Karpas-422 (cell line): ENCODE results near the gene MRPL43. TPM values are rescaled to one million over a fixed set of nuclear protein-coding genes. Genes with fewer than 3 reads are reported as not detected.

ENCODE experiments used
- DNase-seq: peaks from one replicate; pipeline ENCODE4 v3.0.0-alpha.2; 2015
- H2AFZ ChIP-seq: fragments of 200-600 bp; sonication (generic); 2 replicates; pipeline ENCODE4 v1.6.1; 2014; ENCODE audit warnings: antibody characterized with exemption, low read length, mixed read lengths
- H3K27ac ChIP-seq: fragments of 200-600 bp; sonication (generic); 2 replicates; pipeline ENCODE4 v1.5.1; 2014; ENCODE audit warnings: mild to moderate bottlenecking, low read length, moderate library complexity
- H3K27me3 ChIP-seq: fragments of 200-600 bp; sonication (generic); 2 replicates; pipeline ENCODE4 v1.6.1; 2014; ENCODE audit warnings: low read length, mixed read lengths
- H3K36me3 ChIP-seq: fragments of 200-600 bp; sonication (generic); 2 replicates; pipeline ENCODE4 v1.6.1; 2014; ENCODE audit warnings: low read length, mixed read lengths; ENCODE audit not compliant: insufficient read depth
- H3K4me1 ChIP-seq: fragments of 200-600 bp; sonication (generic); 2 replicates; pipeline ENCODE4 v1.6.1; 2014; ENCODE audit warnings: mild to moderate bottlenecking, low read length, mixed read lengths
- H3K4me2 ChIP-seq: fragments of 200-600 bp; sonication (generic); 2 replicates; pipeline ENCODE4 v1.6.1; 2014; ENCODE audit warnings: low read length, low read depth, mild to moderate bottlenecking; ENCODE audit not compliant: poor library complexity, severe bottlenecking
- H3K4me3 ChIP-seq: fragments of 200-600 bp; sonication (generic); 2 replicates; pipeline ENCODE4 v1.5.1; 2014; ENCODE audit warnings: mild to moderate bottlenecking, antibody characterized with exemption, low read length, mixed read lengths
- H3K79me2 ChIP-seq: fragments of 200-600 bp; sonication (generic); 2 replicates; pipeline ENCODE4 v1.6.1; 2014; ENCODE audit warnings: mild to moderate bottlenecking, low read length, mixed read lengths
- H3K9ac ChIP-seq: fragments of 200-600 bp; sonication (generic); 2 replicates; pipeline ENCODE4 v1.6.0; 2014; ENCODE audit warnings: low read length
- H3K9me2 ChIP-seq: fragments of 200-600 bp; sonication (generic), shearing (Covaris generic); replicated peaks from 2 replicates; pipeline ENCODE4 v1.6.0; 2014; ENCODE audit warnings: mild to moderate bottlenecking, low read length, moderate library complexity; ENCODE audit not compliant: insufficient read depth
- H3K9me3 ChIP-seq: fragments of 300-700, 200-600 bp; sonication (generic); 2 replicates; pipeline ENCODE4 v1.6.1; 2014; ENCODE audit warnings: low read length, mixed read lengths
- H4K20me1 ChIP-seq: fragments of 200-600 bp; sonication (generic); 2 replicates; pipeline ENCODE4 v1.6.1; 2014; ENCODE audit warnings: mild to moderate bottlenecking, antibody characterized with exemption, low read length, low read depth; ENCODE audit not compliant: insufficient read depth
- total RNA-seq: library from RNA; depleted of rRNA; stranded (reverse); fragments of >200 nt; shearing (Covaris generic); gene quantifications from 2 replicates; pipeline ENCODE4 v1.2.3, GENCODE V29; 2014; ENCODE audit warnings: low replicate concordance

Gene MRPL43
- total RNA-seq, 1 experiment from 2014 or later, result 86.3 TPM

GRCh38 chr10:101002456-101002855 is 15.2 kb upstream of the MRPL43 start:
- Histone ChIP-seq H3K27me3 (no peaks in the 10 kb centered on the region), H4K20me1 (no peaks in the 10 kb centered on the region), H3K9me2 (no peaks in the 10 kb centered on the region), H3K79me2 (peaks cover 12% of the 10 kb centered on the region), H3K4me3 (no peak overlapping the region), H2AFZ (no peak overlapping the region), H3K36me3 (0 out of 2 replicates have a peak, but pooled peaks cover 3% of the 10 kb centered on the region), H3K9ac (no peak overlapping the region), H3K9me3 (no peaks in the 10 kb centered on the region), H3K27ac (no peak overlapping the region), H3K4me1 (peaks cover 13% of the 10 kb centered on the region), H3K4me2 (no peak overlapping the region)
- no peak for DNase-seq

GRCh38 chr10:101001659-101002035 is 14.3 kb upstream of the MRPL43 start:
- no peak for DNase-seq
- no peaks in the 10 kb centered on the region for H3K9me3 ChIP-seq
- H3K4me3 ChIP-seq, result no peak overlapping the region
- peaks cover 15% of the 10 kb centered on the region for H3K4me1 ChIP-seq
- 0 out of 2 replicates have a peak, but pooled peaks cover 3% of the 10 kb centered on the region for H3K36me3 ChIP-seq
- no peak overlapping the region for H3K27ac ChIP-seq
- H3K79me2 ChIP-seq, result peaks cover 12% of the 10 kb centered on the region
- H2AFZ ChIP-seq, result no peak overlapping the region
- no peaks in the 10 kb centered on the region for H3K27me3 ChIP-seq
- H3K4me2 ChIP-seq, result no peak overlapping the region
- H3K9ac ChIP-seq, result no peak overlapping the region
- no peaks in the 10 kb centered on the region for H3K9me2 ChIP-seq
- no peaks in the 10 kb centered on the region for H4K20me1 ChIP-seq

DNA sequence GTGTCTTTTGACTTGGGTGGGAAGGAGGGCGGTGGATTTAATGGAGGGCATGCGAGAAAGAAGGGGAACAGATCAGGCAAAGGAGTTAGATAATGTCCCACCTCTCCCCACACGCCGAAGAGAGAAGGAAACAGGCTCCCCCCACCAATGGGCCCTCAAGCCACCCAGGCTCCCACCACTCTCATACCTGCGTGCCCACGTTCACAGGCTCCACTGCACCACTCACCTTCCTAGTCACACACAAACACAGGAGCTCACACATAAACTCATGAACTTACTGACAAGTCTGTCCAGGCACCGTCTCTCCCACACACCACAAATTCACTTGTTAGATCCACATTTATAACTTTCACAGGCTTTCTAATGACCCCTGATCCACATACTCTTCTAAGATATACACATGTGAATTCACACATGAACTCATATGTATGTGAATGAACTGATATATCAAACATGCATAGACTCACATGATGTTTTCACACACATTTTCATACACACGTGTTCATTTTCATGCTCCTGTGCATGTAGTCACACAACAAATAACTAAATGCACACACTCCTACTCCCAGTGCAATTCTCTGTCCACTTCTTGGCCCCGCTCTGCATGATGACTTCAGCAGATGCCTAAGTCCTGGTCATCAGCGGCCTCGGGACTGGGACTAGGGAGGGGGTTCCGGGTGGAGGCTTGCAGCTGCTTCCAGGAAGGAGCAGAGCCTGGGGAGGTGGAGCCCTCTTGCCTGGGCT is 13.8 kb upstream of the MRPL43 start:
- H3K27ac ChIP-seq, result no peak overlapping the region
- no peak overlapping the region for H3K9ac ChIP-seq
- no peak overlapping the region for H2AFZ ChIP-seq

GRCh38 chr10:101000127-101000914 is 13.0 kb upstream of the MRPL43 start:
- Histone ChIP-seq H3K27ac (no peak overlapping the region), H3K4me1 (peaks cover 21% of the 10 kb centered on the region), H3K9me2 (no peaks in the 10 kb centered on the region), H2AFZ (no peak overlapping the region), H3K27me3 (no peaks in the 10 kb centered on the region), H4K20me1 (no peaks in the 10 kb centered on the region), H3K36me3 (0 out of 2 replicates have a peak, but pooled peaks cover 3% of the 10 kb centered on the region), H3K4me3 (no peak overlapping the region; the same call in 1 of the 2 replicates), H3K79me2 (peaks cover 12% of the 10 kb centered on the region), H3K9ac (0 out of 2 replicates have a peak overlapping the region, but pooled peaks have one; percentile 16), H3K9me3 (no peaks in the 10 kb centered on the region), H3K4me2 (no peak overlapping the region)
- DNase-seq, result no peak

More for the DNA sequence above, 13.8 kb upstream of the MRPL43 start:
- Histone ChIP-seq H3K4me2 (no peak overlapping the region), H3K9me3 (no peaks in the 10 kb centered on the region), H3K36me3 (0 out of 2 replicates have a peak, but pooled peaks cover 3% of the 10 kb centered on the region), H3K9me2 (no peaks in the 10 kb centered on the region), H3K4me3 (no peak overlapping the region), H4K20me1 (no peaks in the 10 kb centered on the region), H3K79me2 (peaks cover 12% of the 10 kb centered on the region), H3K4me1 (peaks cover 21% of the 10 kb centered on the region), H3K27me3 (no peaks in the 10 kb centered on the region)
- no peak for DNase-seq

- Histone ChIP-seq H3K4me1 (peaks cover 21% of the 10 kb centered on the region), H3K9me2 (no peaks in the 10 kb centered on the region), H2AFZ (peak within 1 kb of the TSS; percentile 12; the same call in 1 of the 2 replicates), H4K20me1 (no peaks in the 10 kb centered on the region), H3K4me2 (peak within 1 kb of the TSS; percentile 89), H3K27ac (peak within 1 kb of the TSS; percentile 82), H3K27me3 (no peaks in the 10 kb centered on the region), H3K36me3 (0 out of 2 replicates have a peak, but pooled peaks cover 3% of the 10 kb centered on the region), H3K9ac (peak within 1 kb of the TSS; percentile 93), H3K4me3 (peak within 1 kb of the TSS; percentile 94), H3K9me3 (no peaks in the 10 kb centered on the region), H3K79me2 (peaks cover 12% of the 10 kb centered on the region)
- no peak for DNase-seq
Measured at GRCh38 chr10:100999742-101000126, 12.4 kb upstream of the MRPL43 start, which contains the start of gene LZTS2. Gene LZTS2 (plus strand): TSS chr10:100999808. CDS start chr10:101002539, 2,731 bp downstream.

GRCh38 chr10:100998991-100999741 is 11.9 kb upstream of the MRPL43 start:
- Histone ChIP-seq H3K9me3 (no peaks in the 10 kb centered on the region), H3K79me2 (peaks cover 12% of the 10 kb centered on the region), H3K4me1 (peaks cover 21% of the 10 kb centered on the region), H3K27ac (peak overlapping the region; percentile 82), H3K9ac (peak overlapping the region; percentile 93), H3K4me2 (peak overlapping the region; percentile 89), H4K20me1 (no peaks in the 10 kb centered on the region), H3K9me2 (no peaks in the 10 kb centered on the region), H3K27me3 (no peaks in the 10 kb centered on the region), H3K36me3 (0 out of 2 replicates have a peak, but pooled peaks cover 3% of the 10 kb centered on the region), H2AFZ (peak overlapping the region; percentile 12; the same call in 1 of the 2 replicates), H3K4me3 (peak overlapping the region; percentile 94)
- peak; percentile 89 for DNase-seq

GRCh38 chr10:100998183-100998990 is 11.1 kb upstream of the MRPL43 start:
- Histone ChIP-seq H3K27ac (peak overlapping the region; percentile 82), H3K9me3 (no peaks in the 10 kb centered on the region), H4K20me1 (no peaks in the 10 kb centered on the region), H3K9ac (peak overlapping the region; percentile 93), H3K27me3 (no peaks in the 10 kb centered on the region), H3K4me2 (peak overlapping the region; percentile 89), H3K4me3 (peak overlapping the region; percentile 94), H3K36me3 (0 out of 2 replicates have a peak, but pooled peaks cover 3% of the 10 kb centered on the region), H3K79me2 (peaks cover 12% of the 10 kb centered on the region), H3K4me1 (peaks cover 21% of the 10 kb centered on the region), H2AFZ (peak overlapping the region; percentile 12; the same call in 1 of the 2 replicates), H3K9me2 (no peaks in the 10 kb centered on the region)
- DNase-seq, result peak; percentile 92
